ENCODE results near the gene PSMC2.
"Not testable (repeated sequence)": the region's sequence is repeated elsewhere in the genome, so short reads cannot be mapped to it uniquely, and the experiment has no call there.

PSMC2 gene

DNA sequence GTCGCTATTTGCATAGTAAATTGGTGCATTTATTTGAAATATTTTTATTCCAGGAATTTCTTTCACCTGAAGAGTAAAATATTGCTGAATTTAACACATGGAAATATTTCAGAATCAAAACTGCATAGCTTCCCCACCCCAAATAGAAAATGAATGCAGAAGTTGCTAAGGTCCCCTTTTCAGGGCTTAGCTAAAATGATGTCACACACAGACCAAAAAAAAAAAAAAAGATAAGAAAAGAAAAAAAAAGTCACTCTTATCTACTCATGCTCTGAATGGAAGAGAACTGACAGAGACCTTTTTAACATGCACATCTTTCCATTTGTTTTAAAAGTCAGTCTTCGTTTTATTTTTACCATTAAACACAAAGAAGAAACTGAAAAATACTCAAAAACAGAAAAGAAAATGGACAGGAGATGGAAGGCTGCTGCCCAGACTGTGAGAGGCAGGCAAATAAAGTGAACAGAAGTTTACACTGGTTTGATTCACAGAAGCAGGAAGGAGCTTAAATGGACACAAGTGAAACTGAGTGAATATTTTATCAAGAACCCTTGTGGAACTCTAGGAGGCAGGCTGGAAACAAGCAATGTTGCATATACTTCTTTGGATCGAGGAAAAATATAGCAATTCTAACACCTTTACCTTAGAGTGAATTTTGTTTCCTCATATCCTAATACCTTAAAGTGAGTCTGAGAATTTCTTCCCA is 32.0 kb downstream of the PSMC2 start:
- DNase-seq (ENCODE audit: low read depth) = no peak

DNA sequence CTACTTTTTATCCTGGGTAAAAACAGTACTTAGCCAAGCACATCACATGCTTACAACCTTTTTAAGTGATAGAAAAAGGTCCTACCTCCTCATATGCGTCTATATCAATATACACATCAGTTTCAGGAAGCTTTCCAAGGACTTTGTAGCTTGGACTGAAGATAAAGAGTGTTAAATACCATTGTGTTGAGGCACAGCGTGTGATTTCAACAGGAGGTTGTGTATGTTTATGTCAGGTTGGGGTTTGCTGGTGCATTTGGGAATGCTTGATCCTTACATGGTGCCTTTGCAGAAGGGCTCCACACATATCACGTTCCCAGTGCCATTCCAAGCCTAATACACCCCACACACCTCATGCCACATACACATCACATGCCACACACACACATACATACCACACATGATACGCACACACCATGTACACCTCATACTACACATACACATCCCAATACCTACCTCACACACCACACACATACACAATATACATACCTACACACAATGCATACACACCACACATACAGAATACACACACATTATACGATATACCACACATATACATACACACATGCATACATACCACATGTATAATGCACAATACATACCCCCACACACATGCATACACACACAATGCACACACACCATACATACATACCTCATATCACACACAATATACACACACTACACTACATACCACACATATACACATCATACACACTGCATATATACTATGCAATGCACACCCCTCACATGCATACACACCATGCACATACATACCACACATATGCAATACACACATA is 33.1 kb downstream of the PSMC2 start:
- DNase-seq (ENCODE audit: low read depth) = peak; percentile 54

GRCh38 chr7:103381280-103382031 is 34.0 kb downstream of the PSMC2 start:
- DNase-seq (ENCODE audit: low read depth) = no peak

GRCh38 chr7:103382032-103382402 is 34.6 kb downstream of the PSMC2 start:
- no peak for DNase-seq (ENCODE audit: low read depth)

DNA sequence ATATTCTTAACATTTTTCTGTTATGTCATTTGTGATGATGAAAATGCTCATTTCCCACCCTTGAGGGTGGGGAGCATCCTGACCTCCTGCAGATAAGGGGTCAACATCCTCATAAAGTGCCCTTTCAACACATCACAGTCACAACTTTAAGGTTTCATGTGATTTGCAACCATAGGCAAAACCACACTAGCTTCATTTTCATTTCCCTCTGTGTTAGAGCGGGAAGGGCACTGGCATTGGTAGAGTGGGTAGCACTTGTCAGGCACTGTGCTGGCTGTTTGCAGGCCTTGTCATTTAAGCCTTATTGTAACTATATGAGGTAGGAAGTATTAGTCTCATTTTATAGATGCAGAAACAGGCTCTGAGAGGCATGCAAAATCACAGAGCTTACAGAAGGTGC is 39.8 kb downstream of the PSMC2 start:
- no peak for DNase-seq (ENCODE audit: low read depth)

DNA sequence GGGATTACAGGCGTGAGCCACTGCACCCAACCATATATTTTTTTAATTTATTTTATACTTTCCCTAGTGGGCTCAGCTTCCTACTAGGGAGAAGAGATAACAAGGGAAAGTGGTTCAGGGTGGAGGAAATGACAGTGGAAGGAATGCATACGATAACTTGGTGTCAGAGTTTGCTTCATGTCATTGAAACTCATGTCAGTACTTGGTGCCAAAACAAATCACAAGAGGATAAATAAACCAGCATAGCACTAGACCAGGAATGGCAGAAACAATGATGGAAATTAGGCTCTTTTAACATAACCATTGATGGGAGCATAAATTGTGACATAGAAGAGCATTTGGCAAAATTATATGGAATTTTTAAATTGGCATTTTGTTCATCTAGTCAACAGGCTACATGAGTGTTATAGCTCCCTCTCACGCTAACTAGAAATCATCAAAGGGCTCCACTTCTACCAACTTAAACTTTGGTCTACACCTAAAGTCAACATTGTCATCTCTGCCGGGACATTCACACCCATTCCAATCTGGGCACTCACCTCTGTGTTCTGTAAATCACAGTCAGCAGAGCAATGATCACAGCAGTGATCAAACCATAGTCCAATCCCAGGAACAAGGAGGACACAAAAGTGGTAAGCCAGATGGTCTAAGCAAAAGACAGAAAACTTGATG is 41.2 kb downstream of the PSMC2 start:
- DNase-seq (ENCODE audit: low read depth) = no peak

GRCh38 chr7:103389263-103389662 is 41.8 kb downstream of the PSMC2 start:
- no peak for DNase-seq (ENCODE audit: low read depth)

DNA sequence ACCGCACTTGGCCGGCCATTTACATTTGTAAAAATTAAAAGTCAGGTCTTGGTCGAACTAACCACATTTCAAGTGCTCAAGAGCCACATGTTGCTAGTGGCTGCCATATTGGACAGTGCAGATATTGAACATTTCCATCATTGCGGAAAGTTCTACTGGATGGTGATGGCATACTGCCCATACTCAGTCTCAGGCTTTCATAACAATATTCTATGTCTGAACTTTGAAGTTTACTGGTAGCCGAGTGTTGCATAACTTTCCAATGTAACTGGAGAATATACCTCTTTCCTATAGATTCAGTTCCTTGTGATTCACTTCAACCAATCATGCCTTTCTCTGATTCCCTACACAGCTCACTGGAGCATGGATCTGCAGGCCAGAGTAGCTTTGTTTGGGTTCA is 43.7 kb downstream of the PSMC2 start:
- no peak for DNase-seq (ENCODE audit: low read depth)

- no peak for DNase-seq (ENCODE audit: low read depth)
Observed at GRCh38 chr7:103391976-103392375, 44.5 kb downstream of the PSMC2 start.

GRCh38 chr7:103394566-103394965 is 47.1 kb downstream of the PSMC2 start:
- DNase-seq (ENCODE audit: low read depth) = no peak

DNA sequence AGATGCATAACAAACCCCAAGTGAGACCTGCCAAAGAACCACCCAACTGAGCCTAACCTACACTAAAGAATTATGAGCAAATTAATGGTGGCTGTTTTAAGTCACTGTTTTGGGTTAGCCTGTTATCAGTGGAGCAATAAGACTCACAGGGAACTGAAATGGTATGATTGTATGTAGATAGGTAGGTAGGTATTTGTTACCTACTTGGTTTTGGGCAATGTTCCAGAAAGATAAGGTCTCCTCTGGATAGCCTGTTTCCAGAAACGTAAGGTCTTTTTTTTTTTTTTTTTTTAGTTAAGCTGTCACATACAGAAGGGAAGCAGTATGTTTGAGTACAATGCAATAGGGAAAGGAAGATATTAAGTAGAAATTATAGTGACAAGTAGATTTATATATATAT is 47.6 kb downstream of the PSMC2 start:
- no peak for DNase-seq (ENCODE audit: low read depth)

GRCh38 chr7:103396471-103396870 is 49.0 kb downstream of the PSMC2 start:
- no peak for DNase-seq (ENCODE audit: low read depth)

DNA sequence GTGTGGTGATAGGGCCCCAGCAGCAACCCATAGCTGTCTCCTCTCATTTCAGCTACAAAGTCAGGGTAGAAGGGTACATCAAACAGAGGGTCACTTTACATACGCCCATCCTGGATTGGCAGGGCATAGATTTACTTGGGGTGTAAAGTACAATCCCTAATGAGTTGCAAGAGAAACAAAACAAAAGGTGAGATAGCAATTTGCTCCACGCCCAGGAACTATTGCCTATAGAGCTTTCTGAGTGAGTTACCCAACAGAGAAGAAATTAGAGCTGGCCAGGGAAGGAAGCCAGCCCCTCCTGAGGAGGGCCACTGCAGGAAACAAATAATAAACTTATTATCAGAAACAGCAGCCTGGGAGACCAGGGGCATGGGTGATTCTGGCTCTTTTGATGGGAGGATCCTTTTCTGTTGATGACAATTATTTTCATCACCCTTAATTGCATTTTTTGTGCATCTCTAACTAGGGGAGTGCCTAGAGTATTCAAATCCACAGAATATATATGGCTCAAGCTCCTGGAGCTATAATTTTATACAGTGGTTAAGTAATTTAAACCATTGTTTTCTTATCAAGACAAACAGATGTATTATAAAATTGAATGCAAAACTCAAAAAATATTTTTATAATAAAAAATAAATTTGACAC is 51.2 kb downstream of the PSMC2 start:
- DNase-seq (ENCODE audit: low read depth) = no peak

GRCh38 chr7:103399687-103400086 is 52.2 kb downstream of the PSMC2 start:
- not testable (repeated sequence) for DNase-seq (ENCODE audit: low read depth)

DNA sequence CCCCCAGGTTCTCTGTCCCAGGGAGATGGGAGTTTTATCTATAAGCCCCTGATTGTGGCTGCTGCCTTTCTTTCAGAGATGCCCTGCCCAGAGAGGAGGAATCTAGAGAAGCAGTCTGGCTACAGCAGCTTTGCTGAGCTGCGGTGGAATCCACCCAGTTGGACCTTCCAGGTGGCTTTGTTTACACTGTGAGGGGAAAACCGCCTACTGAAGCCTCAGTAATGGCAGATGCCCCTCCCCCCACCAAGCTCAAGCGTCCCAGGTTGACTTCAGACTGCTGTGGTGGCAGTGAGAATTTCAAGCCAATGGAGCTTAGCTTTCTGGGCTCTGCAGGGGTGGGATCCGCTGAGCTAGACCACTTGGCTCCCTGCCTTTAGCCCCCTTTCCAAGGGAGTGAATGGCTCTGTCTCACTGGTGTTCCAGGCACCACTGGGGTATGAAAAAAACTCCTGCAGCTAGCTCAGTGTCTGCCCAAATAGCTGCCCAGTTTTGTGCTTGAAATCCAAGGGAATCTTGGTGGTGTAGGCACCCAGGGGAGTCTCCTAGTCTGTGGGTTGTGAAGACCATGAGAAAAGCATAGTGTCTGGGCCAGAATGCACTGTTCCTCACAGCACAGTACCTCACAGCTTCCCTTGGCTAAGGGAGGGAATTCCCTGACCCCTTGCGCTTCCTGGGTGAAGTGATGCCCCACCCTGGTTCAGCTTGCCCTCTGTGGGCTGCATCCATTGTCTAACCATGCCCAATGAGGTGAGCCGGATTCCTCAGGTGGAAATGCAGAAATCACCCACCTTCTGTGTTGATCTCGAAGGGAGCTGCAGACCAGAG is 58.6 kb downstream of the PSMC2 start:
- not testable (repeated sequence) for DNase-seq (ENCODE audit: low read depth)

DNA sequence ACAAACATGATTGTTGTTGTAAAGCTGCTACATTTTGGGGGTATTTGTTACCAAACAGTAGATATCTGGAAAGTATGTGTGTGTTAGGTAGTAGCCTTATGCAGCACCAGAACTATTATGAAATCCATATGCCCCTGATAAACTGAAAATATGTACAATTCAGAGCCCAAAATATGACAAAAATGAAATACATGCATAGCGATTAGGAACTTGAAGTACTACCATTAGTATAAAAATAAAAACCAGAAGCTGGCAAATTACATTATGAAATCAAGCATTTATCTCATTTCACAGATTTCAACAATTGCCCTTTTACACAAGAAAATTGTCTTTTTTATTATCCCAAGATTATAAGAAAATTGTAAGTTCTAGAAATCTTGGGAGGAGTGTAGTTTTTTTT is 64.7 kb downstream of the PSMC2 start:
- DNase-seq (ENCODE audit: low read depth) = no peak

- DNase-seq (ENCODE audit: low read depth) = no peak
Observed at GRCh38 chr7:103413407-103413806, 66.0 kb downstream of the PSMC2 start.

GRCh38 chr7:103418241-103418640 is 70.8 kb downstream of the PSMC2 start:
- DNase-seq (ENCODE audit: low read depth) = no peak

Data from amniotic epithelial cell (primary cell).